Subcutaneous abdominal adipose tissue (tissue), 5 donors: ENCODE measurements around the gene CD248.

ENCODE experiments used
- H3K27ac ChIP-seq: one replicate; pipeline ENCODE4 v1.7.0; 2013; ENCODE audit warnings: low read depth, mild to moderate bottlenecking, inconsistent platforms, low read length, moderate library complexity
- H3K27me3 ChIP-seq, 5 donors: one replicate each; pipeline ENCODE4 v1.7.0; 2013; ENCODE audit warnings: low read length in 5 of 5, inconsistent platforms in 1 of 5; ENCODE audit not compliant: control insufficient read depth in 5 of 5, insufficient read depth in 4 of 5
- H3K36me3 ChIP-seq, 5 donors: one replicate each; pipeline ENCODE4 v1.7.0; 2013; ENCODE audit warnings: low read length in 5 of 5; ENCODE audit not compliant: control insufficient read depth in 5 of 5, insufficient read depth in 5 of 5
- H3K4me1 ChIP-seq, 5 donors: one replicate each; pipeline ENCODE4 v1.7.0; 2013; ENCODE audit warnings: low read length in 5 of 5, mild to moderate bottlenecking in 3 of 5, moderate library complexity in 1 of 5; ENCODE audit not compliant: control insufficient read depth in 5 of 5, insufficient read depth in 5 of 5
- H3K4me3 ChIP-seq, 5 donors: one replicate each; pipeline ENCODE4 v1.7.0; 2013; ENCODE audit warnings: low read length in 5 of 5, low read depth in 1 of 5
- H3K9ac ChIP-seq, 5 donors: one replicate each; pipeline ENCODE4 v1.7.0; 2013; ENCODE audit warnings: low read length in 5 of 5, mild to moderate bottlenecking in 4 of 5, moderate library complexity in 3 of 5
- H3K9me3 ChIP-seq, 5 donors: one replicate each; pipeline ENCODE4 v1.7.0; 2013; ENCODE audit warnings: low read length in 5 of 5; ENCODE audit not compliant: control insufficient read depth in 5 of 5
- donor health status: healthy.
- donor health status: healthy.
- donor health status: healthy.
- donor health status: healthy.
- donor health status: healthy.

Gene CD248

GRCh38 chr11:66334605-66335442 lies 18.0 kb upstream of the CD248 start:
- H3K36me3 ChIP-seq: peaks cover 0 to 43% (median 35%) of the 10 kb centered on the region in 5 donors
- H3K9ac ChIP-seq: peak overlapping the region in 3 of 5 donors; percentile 21 to 68 (median 26)
- peaks cover 0 to 7% (median 0%) of the 10 kb centered on the region in 5 donors for H3K27me3 ChIP-seq
- peaks cover 0 to 27% (median 20%) of the 10 kb centered on the region in 5 donors for H3K4me1 ChIP-seq
- no peaks in the 10 kb centered on the region for H3K9me3 ChIP-seq
- peak overlapping the region in 4 of 5 donors; percentile 58 to 76 (median 66) for H3K4me3 ChIP-seq
- no peak overlapping the region for H3K27ac ChIP-seq

- no peaks in the 10 kb centered on the region for H3K9me3 ChIP-seq
- H3K36me3 ChIP-seq: peaks cover 0 to 36% (median 28%) of the 10 kb centered on the region in 5 donors
- H3K4me3 ChIP-seq: no peak overlapping the region
- H3K27me3 ChIP-seq: peaks cover 0 to 7% (median 0%) of the 10 kb centered on the region in 5 donors
- H3K4me1 ChIP-seq: peaks cover 0 to 27% (median 20%) of the 10 kb centered on the region in 5 donors
- no peak overlapping the region for H3K27ac ChIP-seq
- H3K9ac ChIP-seq: no peak overlapping the region
Measured at GRCh38 chr11:66333896-66334604, 17.2 kb upstream of the CD248 start.

GRCh38 chr11:66333220-66333877 lies 16.5 kb upstream of the CD248 start:
- no peak overlapping the region for H3K27ac ChIP-seq
- peaks cover 0 to 7% (median 0%) of the 10 kb centered on the region in 5 donors for H3K27me3 ChIP-seq
- peaks cover 0 to 29% (median 21%) of the 10 kb centered on the region in 5 donors for H3K36me3 ChIP-seq
- H3K9me3 ChIP-seq: no peaks in the 10 kb centered on the region
- H3K4me1 ChIP-seq: peaks cover 3 to 34% (median 26%) of the 10 kb centered on the region in 5 donors
- no peak overlapping the region for H3K4me3 ChIP-seq
- no peak overlapping the region for H3K9ac ChIP-seq

- peaks cover 0 to 7% (median 0%) of the 10 kb centered on the region in 5 donors for H3K27me3 ChIP-seq
- no peak overlapping the region for H3K9ac ChIP-seq
- H3K27ac ChIP-seq: no peak overlapping the region
- H3K36me3 ChIP-seq: peaks cover 0 to 23% (median 17%) of the 10 kb centered on the region in 5 donors
- no peak overlapping the region for H3K4me3 ChIP-seq
- H3K9me3 ChIP-seq: no peaks in the 10 kb centered on the region
- peaks cover 9 to 42% (median 33%) of the 10 kb centered on the region in 5 donors for H3K4me1 ChIP-seq
Measured at GRCh38 chr11:66332371-66333219, 15.8 kb upstream of the CD248 start.

- no peak overlapping the region for H3K9ac ChIP-seq
- H3K27ac ChIP-seq: no peak overlapping the region
- no peak overlapping the region for H3K4me3 ChIP-seq
- no peaks in the 10 kb centered on the region for H3K9me3 ChIP-seq
- peaks cover 0 to 7% (median 0%) of the 10 kb centered on the region in 5 donors for H3K27me3 ChIP-seq
- H3K36me3 ChIP-seq: peaks cover 0 to 20% (median 12%) of the 10 kb centered on the region in 5 donors
- H3K4me1 ChIP-seq: peaks cover 10 to 44% (median 39%) of the 10 kb centered on the region in 5 donors
Measured at GRCh38 chr11:66331542-66332370, 14.9 kb upstream of the CD248 start.

- Histone ChIP-seq H3K4me1 (peaks cover 13 to 44% (median 38%) of the 10 kb centered on the region in 5 donors), H3K9ac (no peak overlapping the region), H3K4me3 (no peak overlapping the region), H3K27me3 (peaks cover 0 to 4% (median 0%) of the 10 kb centered on the region in 5 donors), H3K9me3 (no peaks in the 10 kb centered on the region), H3K27ac (no peak overlapping the region), H3K36me3 (peaks cover 0 to 20% (median 12%) of the 10 kb centered on the region in 5 donors)
Measured at GRCh38 chr11:66330931-66331330, 14.1 kb upstream of the CD248 start.

GRCh38 chr11:66329165-66329673 lies 12.4 kb upstream of the CD248 start:
- Histone ChIP-seq H3K4me3 (no peak overlapping the region), H3K9ac (no peak overlapping the region), H3K36me3 (peaks cover 0 to 17% (median 12%) of the 10 kb centered on the region in 5 donors), H3K4me1 (peaks cover 19 to 48% (median 45%) of the 10 kb centered on the region in 5 donors), H3K27me3 (no peaks in the 10 kb centered on the region), H3K9me3 (no peaks in the 10 kb centered on the region), H3K27ac (no peak overlapping the region)

- Histone ChIP-seq H3K9me3 (no peaks in the 10 kb centered on the region), H3K27ac (peak overlapping the region; percentile 68), H3K4me1 (peaks cover 21 to 55% (median 49%) of the 10 kb centered on the region in 5 donors), H3K9ac (peak overlapping the region in 2 of 5 donors; percentile 30 to 58), H3K36me3 (peaks cover 0 to 16% (median 12%) of the 10 kb centered on the region in 5 donors), H3K27me3 (no peaks in the 10 kb centered on the region), H3K4me3 (peak overlapping the region; percentile 38 to 58 (median 43))
Measured at GRCh38 chr11:66328302-66329144, 11.7 kb upstream of the CD248 start.
